ENCODE data around the gene USP38. TPM values are rescaled to one million over a fixed set of nuclear protein-coding genes. Genes with fewer than 3 reads are reported as not detected.
"Not testable (repeated sequence)": the region's sequence is repeated elsewhere in the genome, so short reads cannot be mapped to it uniquely, and the experiment has no call there.

Gene USP38
- total RNA-seq, 1 experiment from 2014 or later = 14.1 TPM

DNA sequence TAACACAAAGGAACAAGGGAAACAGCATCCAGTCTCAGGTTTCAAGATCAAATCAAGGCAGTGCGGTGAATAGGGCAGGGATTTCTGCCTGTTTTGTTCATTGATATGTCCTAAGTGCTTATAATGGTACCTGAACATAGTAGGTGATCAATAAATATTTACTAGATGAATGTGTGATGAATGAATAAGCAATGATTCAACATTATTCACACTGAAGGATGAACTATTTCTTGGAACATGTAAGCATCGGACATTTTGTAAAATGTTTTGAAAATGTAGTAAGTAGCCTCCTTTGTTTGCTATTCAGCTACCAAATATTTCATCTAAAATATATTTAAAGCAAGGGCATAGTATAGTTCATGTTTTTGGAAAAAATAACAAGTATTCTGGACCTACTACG lies 67.8 kb downstream of the USP38 start:
- in situ Hi-C loops (cut with HindIII; ENCODE audit: low sequenced_read_pairs) = no loop called here
- DNase-seq (ENCODE audit: low spot score) = no peak

DNA sequence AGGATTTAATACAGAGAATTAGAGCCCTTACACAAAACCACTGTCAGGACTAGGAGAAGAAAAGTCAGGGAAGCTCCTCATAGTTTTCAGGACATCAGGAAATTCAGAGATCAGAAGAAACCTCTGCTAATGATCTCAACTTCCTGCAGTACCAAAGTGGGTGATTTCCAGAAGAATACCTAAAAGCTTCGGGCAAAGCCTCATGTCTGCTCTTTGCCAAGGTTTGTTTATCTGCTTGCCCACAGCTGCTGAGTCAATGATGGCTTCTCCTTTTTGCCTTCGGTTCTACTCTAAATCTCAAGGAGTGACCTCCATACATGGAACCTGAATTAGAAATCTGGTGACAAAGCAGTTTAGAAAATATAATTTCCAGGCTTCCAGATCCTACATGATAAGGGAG lies 68.4 kb downstream of the USP38 start:
- DNase-seq (ENCODE audit: low spot score) = no peak

DNA sequence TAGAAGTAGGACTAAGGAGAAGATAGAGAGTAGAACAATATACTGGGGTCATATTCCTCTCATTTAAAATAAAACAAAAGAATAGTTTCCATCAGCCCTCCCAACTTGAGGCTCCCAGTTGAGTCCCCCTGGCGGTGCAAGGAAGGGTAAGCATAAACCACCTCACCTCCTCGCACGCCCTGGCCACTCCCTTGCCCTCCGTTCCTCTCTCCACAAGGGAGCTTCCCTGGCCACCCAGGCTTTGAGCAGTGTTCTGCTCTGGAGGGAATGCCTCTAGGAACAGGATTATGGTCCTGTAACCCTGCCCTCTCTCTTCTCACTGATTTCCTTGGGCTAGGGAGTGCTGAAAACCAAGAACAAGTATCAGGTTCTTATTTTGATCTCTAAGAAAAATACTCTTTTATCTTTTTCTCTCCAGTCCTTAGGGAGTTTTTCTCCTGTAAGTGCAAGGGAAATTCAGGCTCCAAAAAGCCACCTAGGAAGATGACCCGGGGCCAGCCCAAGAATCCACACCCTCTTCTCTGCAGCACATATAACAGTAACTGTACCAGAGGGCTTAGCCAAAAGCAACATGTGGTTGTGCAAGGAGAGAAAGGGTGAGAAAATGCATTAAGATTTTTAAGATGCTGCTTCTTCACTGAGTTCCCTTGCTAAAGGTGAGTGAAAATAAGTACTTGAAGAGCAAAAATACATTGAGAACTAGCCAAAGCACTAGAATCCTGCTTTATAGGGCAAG lies 69.9 kb downstream of the USP38 start:
- in situ Hi-C loops (cut with HindIII; ENCODE audit: low sequenced_read_pairs) = no loop called here
- no peak for DNase-seq (ENCODE audit: low spot score)

More for the DNA sequence above, 68.4 kb downstream of the USP38 start:
- in situ Hi-C loops (cut with HindIII; ENCODE audit: low sequenced_read_pairs) = no loop called here

DNA sequence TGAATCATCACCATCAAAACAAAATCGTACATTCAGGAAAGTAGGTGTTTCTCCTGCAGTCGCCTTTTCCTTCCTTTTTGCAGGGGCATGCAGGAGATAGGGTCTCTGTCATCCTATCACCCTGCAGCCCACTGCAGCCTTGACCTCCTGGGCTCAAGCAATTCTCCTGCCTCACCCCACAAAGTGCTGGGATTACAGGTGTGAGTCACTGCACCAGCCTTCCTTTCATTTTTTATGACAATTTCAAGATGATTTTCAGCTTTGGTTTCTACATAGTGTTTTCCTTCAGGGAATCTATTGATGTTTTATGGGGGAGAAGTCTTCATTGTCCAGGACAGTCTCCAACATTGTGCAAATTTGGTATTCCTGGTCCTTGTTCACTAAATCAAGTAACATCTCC lies 71.7 kb downstream of the USP38 start:
- no peak for DNase-seq (ENCODE audit: low spot score)
- in situ Hi-C loops (cut with HindIII; ENCODE audit: low sequenced_read_pairs) = no loop called here

DNA sequence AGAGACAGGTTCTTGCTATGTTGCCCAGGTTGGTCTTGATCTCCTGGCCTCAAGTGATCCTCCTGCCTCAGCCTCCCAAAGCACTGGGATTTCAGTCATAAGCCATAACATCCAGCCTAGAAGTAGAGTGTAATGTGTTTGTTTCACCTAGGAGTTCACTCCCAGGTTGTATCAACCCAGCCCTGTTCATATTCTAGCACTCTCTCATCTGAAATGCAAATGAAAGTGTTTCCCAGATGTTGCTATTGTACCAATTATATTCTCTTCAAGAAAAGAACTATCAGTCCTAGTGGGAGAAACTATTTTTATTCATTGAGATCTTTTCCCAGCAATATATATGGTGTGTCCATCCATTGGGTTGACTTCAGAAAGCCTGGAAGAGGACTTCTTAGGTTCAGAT lies 72.6 kb downstream of the USP38 start:
- no peak for DNase-seq (ENCODE audit: low spot score)
- in situ Hi-C loops (cut with HindIII; ENCODE audit: low sequenced_read_pairs) = no loop called here

DNA sequence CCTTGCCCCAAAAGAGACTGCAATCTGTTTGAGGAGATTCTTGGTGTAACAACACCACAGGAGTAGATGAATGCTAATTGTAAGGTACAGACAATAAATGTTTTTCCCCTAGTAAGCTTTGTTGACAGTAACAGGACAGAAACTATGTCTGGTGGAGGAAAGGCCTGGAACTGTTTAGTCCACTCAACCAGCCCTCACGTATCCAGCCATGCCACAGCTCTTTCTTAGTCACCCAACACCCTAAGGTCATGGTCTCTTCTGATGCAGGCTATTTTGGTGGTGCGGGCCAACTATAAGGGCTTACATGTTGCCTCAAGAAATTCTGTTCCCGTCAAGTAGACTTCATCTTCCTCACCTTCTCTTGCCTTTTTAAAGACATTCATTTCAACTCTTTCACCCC lies 76.0 kb downstream of the USP38 start:
- in situ Hi-C loops (cut with HindIII; ENCODE audit: low sequenced_read_pairs) = no loop called here
- no peak for DNase-seq (ENCODE audit: low spot score)

DNA sequence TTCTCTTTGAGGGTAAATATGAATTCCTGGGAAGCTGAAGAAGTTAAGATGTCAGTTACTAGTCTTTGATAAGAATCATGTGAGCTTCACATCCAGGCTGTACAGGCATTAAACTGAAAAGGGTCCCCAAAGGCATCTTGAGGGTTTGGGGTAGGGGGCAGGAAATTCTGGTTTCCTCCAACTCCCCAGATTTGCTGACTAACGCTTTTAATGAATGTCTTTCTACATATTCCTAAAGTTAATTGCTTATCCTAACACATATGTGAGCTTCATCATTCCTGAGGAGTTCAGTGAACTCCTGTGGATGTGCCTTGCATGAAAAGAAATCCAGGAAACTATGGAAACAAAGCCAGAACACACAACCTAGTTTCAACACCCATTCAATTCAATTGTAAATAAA lies 78.1 kb downstream of the USP38 start:
- in situ Hi-C loops (cut with HindIII; ENCODE audit: low sequenced_read_pairs) = no loop called here
- no peak for DNase-seq (ENCODE audit: low spot score)

DNA sequence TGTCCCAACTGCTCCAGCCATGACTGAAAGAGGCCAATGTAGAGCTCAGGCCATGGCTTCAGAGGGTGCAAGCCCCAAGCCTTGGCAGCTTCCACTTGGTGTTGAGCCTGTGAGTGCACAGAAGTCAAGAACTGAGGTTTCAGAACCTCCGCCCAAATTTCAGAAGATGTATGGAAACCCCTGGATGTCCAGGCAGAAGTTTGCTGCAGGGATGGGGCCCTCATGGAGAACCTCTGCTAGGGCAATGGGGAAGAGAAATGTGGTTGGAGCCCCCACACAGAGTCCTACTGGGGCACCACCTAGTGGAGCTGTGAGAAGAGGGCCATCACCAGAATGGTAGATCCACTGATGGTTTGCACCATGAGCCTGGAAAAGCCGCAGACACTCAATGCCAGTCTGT lies 83.0 kb downstream of the USP38 start:
- in situ Hi-C loops (cut with HindIII; ENCODE audit: low sequenced_read_pairs) = not testable (repeated sequence)

DNA sequence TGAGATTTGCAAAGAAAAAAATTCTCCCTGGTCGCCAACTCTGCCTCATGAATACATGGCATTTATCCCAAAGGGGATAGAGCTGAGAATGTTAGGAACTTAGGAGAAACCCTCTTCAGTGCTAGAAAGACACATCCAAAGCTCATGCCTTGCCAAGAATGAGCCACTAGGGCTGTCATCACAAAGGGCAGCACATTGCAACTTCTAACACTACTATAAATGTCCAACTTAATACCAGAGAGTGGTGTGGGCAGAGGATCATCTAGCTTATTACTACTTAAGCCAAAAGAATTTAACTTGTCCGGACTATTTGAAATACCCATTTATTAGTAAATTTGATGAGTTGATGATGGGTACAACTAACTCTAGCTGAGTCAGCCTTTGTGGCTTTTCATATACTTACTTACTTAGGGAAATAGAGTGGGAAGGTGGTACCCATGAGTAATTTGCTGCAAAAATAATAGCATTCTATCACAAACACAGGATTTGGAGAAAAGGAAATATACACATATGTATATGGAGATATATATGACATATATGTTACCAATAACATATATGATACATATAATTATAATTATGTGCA lies 85.6 kb downstream of the USP38 start:
- no peak for DNase-seq (ENCODE audit: low spot score)
- in situ Hi-C loops (cut with HindIII; ENCODE audit: low sequenced_read_pairs) = no loop called here

More for the DNA sequence above, 83.0 kb downstream of the USP38 start:
- not testable (repeated sequence) for DNase-seq (ENCODE audit: low spot score)

Other genes with a start within 250 kb of the USP38 start
- 5.7 and 26.7 TPM in 2 replicates for gene GAB1, start 152.0 kb downstream of the USP38 start, total RNA-seq (2014; rRNA removed; shearing (Covaris generic))

Measured in G401 (cell line).